Testis (tissue), 3 donors: ENCODE results near the gene FBXL7. TPM values are rescaled to one million over a fixed set of nuclear protein-coding genes. Genes with fewer than 3 reads are reported as not detected.

Source experiments
- DNase-seq: peaks from one replicate; pipeline ENCODE4 v3.0.0-alpha.2; 2019
- H3K27ac ChIP-seq, 2 donors: fragments of 200-600 bp; sonication (generic); one replicate each; pipeline ENCODE4 v1.5.1; 2019
- H3K27me3 ChIP-seq: fragments of 200-600 bp; sonication (generic); one replicate; pipeline ENCODE4 v1.5.1; 2019
- H3K36me3 ChIP-seq: fragments of 200-600 bp; sonication (generic); one replicate; pipeline ENCODE4 v1.5.1; 2017; ENCODE audit warnings: low read depth; ENCODE audit errors: missing control alignments
- H3K4me1 ChIP-seq: fragments of 200-600 bp; sonication (generic); one replicate; pipeline ENCODE4 v1.5.1; 2019
- H3K4me3 ChIP-seq, 2 donors: fragments of 200-600 bp; sonication (generic); one replicate each; pipeline ENCODE4 v1.5.1; 2017 to 2019
- H3K9me3 ChIP-seq: fragments of 200-600 bp; sonication (generic); one replicate; pipeline ENCODE4 v1.5.1; 2017
- POLR2A ChIP-seq: fragments of 450-650 bp; IDR thresholded peaks from one replicate; pipeline ENCODE4 v1.6.1; 2017; ENCODE audit warnings: antibody characterized with exemption, mild to moderate bottlenecking, moderate library complexity
- WGBS, 2 donors: methylation state at CpG; one replicate each; pipeline ENCODE4 v1.1.5; 2018; 5-methylcytosine and 5-hydroxymethylcytosine counted together
- intact Hi-C: fragments of 100-400 bp; cut with DNase I; formaldehyde crosslinking; loops from one replicate; pipeline ENCODE4 v1.15.1; 2023; ENCODE audit warnings: low total_unique reads
- polyA plus RNA-seq: library from polyadenylated mRNA; stranded (reverse); fragments of 350-450 nt; fragmentation: Illumina TruSeq; extraction: RNeasy Lipid Tissue Mini Kit (QIAGEN cat#74804); gene quantifications from one replicate; pipeline ENCODE4 v1.2.3, GENCODE V29; 2014; ENCODE audit warnings: low read depth, low replicate concordance; ENCODE audit not compliant: insufficient read depth
- total RNA-seq, 2 donors: library from RNA; depleted of rRNA; stranded (reverse); fragments of >200 nt; gene quantifications; one replicate each; pipeline ENCODE4 v1.2.3, GENCODE V29; 2016
- TF ChIP-seq, protein P1 (sequence below), 3 experiments: fragments of 450-650 bp in 2 of 3; fragments of 200-600 bp in 1 of 3; sonication (generic) in 1 of 3; IDR thresholded peaks; one replicate each; pipeline ENCODE4 v1.5.1; 2016 to 2019; ENCODE audit warnings: antibody characterized with exemption in 3 of 3, mild to moderate bottlenecking in 2 of 3, moderate library complexity in 1 of 3

The FBXL7 gene
- total and polyA plus RNA-seq, 3 donors from 2014 or later = 9.8 to 17.3 (median 15.2) TPM

DNA sequence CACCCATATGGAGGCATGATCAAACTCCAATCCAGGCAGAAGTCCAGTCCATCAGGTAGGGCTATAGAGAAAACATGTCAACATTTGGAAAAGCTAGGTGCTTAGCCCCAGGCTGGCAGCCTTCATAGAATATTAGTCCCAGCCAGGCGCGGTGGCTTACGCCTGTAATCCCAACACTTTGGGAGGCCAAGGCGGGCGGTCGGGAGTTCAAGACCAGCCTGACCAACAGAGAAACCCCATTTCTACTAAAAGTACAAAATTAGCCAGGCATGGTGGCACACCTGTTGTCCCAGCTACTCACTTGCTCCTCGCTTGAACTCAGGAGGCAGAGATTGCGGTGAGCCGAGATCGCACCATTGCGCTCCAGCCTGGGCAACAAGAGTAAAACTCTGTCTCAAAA is 393.9 kb downstream of the FBXL7 start:
- H3K9me3 ChIP-seq = no peaks in the 10 kb centered on the region
- no peak for DNase-seq
- no peak overlapping the region for H3K4me3 ChIP-seq
- no peak overlapping the region for H3K27ac ChIP-seq
- intact Hi-C loops = no loop called here
- H3K27me3 ChIP-seq = no peaks in the 10 kb centered on the region
- WGBS, 2 donors = 95 to 98% methylated on average over 11 of the region's 11 CpGs
- no peaks in the 10 kb centered on the region for H3K4me1 ChIP-seq
- TF ChIP-seq, protein P1, sequence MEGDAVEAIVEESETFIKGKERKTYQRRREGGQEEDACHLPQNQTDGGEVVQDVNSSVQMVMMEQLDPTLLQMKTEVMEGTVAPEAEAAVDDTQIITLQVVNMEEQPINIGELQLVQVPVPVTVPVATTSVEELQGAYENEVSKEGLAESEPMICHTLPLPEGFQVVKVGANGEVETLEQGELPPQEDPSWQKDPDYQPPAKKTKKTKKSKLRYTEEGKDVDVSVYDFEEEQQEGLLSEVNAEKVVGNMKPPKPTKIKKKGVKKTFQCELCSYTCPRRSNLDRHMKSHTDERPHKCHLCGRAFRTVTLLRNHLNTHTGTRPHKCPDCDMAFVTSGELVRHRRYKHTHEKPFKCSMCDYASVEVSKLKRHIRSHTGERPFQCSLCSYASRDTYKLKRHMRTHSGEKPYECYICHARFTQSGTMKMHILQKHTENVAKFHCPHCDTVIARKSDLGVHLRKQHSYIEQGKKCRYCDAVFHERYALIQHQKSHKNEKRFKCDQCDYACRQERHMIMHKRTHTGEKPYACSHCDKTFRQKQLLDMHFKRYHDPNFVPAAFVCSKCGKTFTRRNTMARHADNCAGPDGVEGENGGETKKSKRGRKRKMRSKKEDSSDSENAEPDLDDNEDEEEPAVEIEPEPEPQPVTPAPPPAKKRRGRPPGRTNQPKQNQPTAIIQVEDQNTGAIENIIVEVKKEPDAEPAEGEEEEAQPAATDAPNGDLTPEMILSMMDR (IDR thresholded peaks at IDR 0.05) = no peak
- no peak for TF ChIP-seq POLR2A
- H3K36me3 ChIP-seq = no peaks in the 10 kb centered on the region

DNA sequence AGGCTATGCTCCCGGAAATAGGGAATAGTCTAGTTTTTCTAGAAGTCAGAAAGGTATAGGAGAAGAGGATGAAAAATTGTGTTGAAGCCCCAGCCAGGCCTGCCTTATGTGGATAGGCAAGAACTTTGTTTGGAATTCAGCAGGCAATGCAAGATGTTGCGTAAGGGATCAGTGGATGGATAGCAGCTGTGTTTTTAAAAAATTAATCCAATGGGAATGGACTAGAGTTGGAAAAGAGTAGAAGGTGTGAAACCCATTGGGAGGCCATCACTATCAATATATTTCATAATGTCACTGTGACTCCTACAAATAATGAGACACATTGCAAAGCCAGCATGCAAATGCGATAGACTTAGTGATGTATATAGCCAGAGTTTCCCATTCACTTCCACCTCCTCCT is 397.7 kb downstream of the FBXL7 start:
- H3K27me3 ChIP-seq = no peaks in the 10 kb centered on the region
- WGBS, 2 donors = 94 to 95% methylated on average over 3 of the region's 3 CpGs
- H3K36me3 ChIP-seq = no peaks in the 10 kb centered on the region
- no peak for DNase-seq
- H3K27ac ChIP-seq = no peak overlapping the region
- no peak overlapping the region for H3K4me3 ChIP-seq
- no peaks in the 10 kb centered on the region for H3K4me1 ChIP-seq
- no peak for TF ChIP-seq POLR2A
- TF ChIP-seq, protein P1 (IDR thresholded peaks at IDR 0.05) = no peak
- intact Hi-C loops = no loop called here
- H3K9me3 ChIP-seq = no peaks in the 10 kb centered on the region

DNA sequence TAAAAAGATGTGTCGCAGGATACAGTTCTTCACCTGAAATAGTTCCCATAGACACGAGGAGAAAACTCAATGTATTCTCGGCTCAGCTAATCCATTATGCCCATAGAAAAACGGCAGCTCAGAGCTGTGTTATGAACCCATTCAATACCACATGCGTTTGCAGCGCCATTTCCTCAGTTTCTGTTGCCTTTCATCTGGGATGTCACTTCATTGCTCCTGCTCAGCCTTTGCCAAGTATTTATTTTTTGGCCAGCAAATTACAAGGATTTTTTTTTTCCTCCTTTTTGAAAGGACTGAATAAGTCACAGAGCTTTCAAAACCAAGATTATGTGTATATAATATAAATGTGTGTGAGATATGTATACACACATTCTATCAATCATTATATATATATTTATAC is 398.7 kb downstream of the FBXL7 start:
- TF ChIP-seq, protein P1 (IDR thresholded peaks at IDR 0.05) = no peak
- no peak for TF ChIP-seq POLR2A
- Histone ChIP-seq H3K4me1 (no peaks in the 10 kb centered on the region), H3K9me3 (no peaks in the 10 kb centered on the region), H3K27ac (no peak overlapping the region), H3K4me3 (no peak overlapping the region), H3K36me3 (no peaks in the 10 kb centered on the region), H3K27me3 (no peaks in the 10 kb centered on the region)
- intact Hi-C loops = no loop called here
- WGBS, 2 donors = 89 to 92% methylated on average over 6 of the region's 6 CpGs
- no peak for DNase-seq

DNA sequence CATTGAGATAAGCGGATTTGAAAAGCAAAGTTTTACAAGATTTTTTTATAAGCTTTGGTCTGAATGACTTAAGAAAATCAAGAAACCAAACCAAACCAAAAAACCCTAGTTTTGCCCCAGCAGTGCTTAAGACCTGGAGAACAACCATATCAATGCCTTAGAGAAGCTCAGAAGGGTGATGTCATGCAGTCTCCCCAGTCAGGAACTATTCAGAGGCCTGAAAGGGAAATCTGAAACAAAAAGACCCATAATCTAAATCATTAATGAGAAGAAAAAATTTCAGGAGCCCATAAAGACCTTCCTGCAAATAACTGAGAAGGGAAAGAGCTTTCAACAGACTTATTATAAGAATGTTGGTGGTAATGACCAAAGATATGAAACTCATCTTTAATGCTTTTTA is 399.5 kb downstream of the FBXL7 start:
- H3K9me3 ChIP-seq = no peaks in the 10 kb centered on the region
- H3K4me3 ChIP-seq = no peak overlapping the region
- no peak overlapping the region for H3K27ac ChIP-seq
- H3K36me3 ChIP-seq = no peaks in the 10 kb centered on the region
- intact Hi-C loops = no loop called here
- no peak for TF ChIP-seq POLR2A
- TF ChIP-seq, protein P1 (IDR thresholded peaks at IDR 0.05) = no peak
- 92 to 100% methylated on average over 1 of the region's 1 CpG for WGBS, 2 donors
- no peaks in the 10 kb centered on the region for H3K27me3 ChIP-seq
- no peaks in the 10 kb centered on the region for H3K4me1 ChIP-seq
- DNase-seq = no peak

DNA sequence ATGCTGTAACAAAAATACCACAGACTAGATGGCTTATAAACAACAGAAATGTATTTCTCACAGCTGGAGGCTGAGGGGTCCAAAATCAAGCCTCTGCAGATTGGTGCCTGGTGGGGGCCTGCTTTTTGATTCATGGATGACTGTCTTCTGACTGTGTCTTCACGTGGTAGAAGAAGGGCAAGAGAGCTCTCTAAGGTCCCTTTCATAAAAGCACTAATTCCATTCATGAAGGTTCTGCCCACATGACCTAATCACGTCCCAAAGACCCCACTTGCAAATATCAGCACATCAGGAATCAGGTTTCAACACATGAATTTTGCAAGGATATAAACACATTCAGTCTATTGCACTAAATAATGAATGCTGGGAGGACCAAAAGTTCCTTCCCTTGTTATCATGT is 401.2 kb downstream of the FBXL7 start:
- H3K4me1 ChIP-seq = no peaks in the 10 kb centered on the region
- no peak overlapping the region for H3K27ac ChIP-seq
- H3K36me3 ChIP-seq = no peaks in the 10 kb centered on the region
- no peak overlapping the region for H3K4me3 ChIP-seq
- H3K9me3 ChIP-seq = no peaks in the 10 kb centered on the region
- intact Hi-C loops = no loop called here
- no peak for DNase-seq
- no peaks in the 10 kb centered on the region for H3K27me3 ChIP-seq
- TF ChIP-seq, protein P1 (IDR thresholded peaks at IDR 0.05) = no peak
- TF ChIP-seq POLR2A = no peak
- 62 to 65% methylated on average over 2 of the region's 2 CpGs for WGBS, 2 donors
